ENCODE results near the gene GGTLC2. TPM values are rescaled to one million over a fixed set of nuclear protein-coding genes. Genes with fewer than 3 reads are reported as not detected.
A peak's percentile ranks its signal among the peaks of the same experiment; 100 is the strongest.

Gene GGTLC2
- total RNA-seq, 1 experiment from 2014 or later, result not detected

DNA sequence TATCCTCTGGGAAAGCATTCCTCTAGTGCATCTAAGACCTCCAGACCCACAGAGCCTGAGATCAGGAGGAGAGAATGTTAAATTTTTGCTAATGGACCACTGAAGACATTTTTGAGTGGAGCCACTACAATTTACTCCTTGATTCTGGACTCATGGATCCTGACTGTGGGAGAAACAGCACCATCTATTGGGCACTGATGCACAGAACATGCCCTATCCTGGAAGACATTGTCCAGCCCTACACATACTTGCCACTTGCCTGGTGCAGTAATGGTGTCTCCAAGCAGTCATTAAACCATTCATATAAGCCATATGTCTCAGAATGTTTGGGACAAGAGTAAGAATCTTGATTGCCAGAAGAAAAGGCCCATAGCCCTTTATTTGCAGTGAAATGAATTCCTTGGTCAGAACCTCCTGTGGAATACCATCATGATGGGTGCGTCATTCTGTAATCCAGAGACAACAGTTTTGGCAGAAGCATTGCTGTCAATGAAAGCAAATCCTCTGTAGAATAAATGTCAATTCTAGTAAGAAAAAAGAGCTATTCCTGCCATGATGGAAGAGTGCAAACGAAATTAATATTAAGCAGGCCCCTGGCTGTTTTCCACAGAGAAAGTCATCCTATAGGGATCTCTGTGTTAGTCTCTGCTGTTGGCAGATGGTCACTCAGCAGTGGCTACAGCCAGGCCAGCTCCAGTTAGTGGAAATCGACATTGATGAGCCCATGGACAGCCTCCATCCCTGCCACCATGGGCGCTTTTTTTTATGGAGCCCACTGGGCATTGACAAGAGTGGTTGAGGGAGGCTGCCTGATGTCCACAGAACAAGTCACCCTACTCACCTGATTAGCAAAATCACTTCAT is 43.5 kb downstream of the GGTLC2 start:
- intact Hi-C loops (cut with micrococcal nuclease; ENCODE audit: unreplicated experiment), result no loop called here
- Mint-ChIP-seq H3K27ac (ENCODE audit: unreplicated experiment) (no peak overlapping the region), H3K36me3 (ENCODE audit: insufficient read depth, unreplicated experiment) (no peaks in the 10 kb centered on the region), H3K4me1 (ENCODE audit: low read depth, unreplicated experiment) (peaks cover 20% of the 10 kb centered on the region), H3K4me3 (ENCODE audit: low read depth, unreplicated experiment) (no peak overlapping the region), H3K9me3 (ENCODE audit: low read depth, unreplicated experiment) (no peaks in the 10 kb centered on the region), H3K27me3 (ENCODE audit: unreplicated experiment) (peaks cover 1% of the 10 kb centered on the region)
- BruUV-seq (replicated peaks), result no TSS peak
- TF ChIP-seq, protein P1, sequence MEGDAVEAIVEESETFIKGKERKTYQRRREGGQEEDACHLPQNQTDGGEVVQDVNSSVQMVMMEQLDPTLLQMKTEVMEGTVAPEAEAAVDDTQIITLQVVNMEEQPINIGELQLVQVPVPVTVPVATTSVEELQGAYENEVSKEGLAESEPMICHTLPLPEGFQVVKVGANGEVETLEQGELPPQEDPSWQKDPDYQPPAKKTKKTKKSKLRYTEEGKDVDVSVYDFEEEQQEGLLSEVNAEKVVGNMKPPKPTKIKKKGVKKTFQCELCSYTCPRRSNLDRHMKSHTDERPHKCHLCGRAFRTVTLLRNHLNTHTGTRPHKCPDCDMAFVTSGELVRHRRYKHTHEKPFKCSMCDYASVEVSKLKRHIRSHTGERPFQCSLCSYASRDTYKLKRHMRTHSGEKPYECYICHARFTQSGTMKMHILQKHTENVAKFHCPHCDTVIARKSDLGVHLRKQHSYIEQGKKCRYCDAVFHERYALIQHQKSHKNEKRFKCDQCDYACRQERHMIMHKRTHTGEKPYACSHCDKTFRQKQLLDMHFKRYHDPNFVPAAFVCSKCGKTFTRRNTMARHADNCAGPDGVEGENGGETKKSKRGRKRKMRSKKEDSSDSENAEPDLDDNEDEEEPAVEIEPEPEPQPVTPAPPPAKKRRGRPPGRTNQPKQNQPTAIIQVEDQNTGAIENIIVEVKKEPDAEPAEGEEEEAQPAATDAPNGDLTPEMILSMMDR (IDR thresholded peaks at IDR 0.05; ENCODE audit: unreplicated experiment), result peak; percentile 45
- peak; percentile 47 for DNase-seq
- CTCF ChIA-PET, result interaction anchor here (1.4 kb wide), 1 partner anchor 22 kb away, joined by 5 read pairs; no protein-coding TSS in a partner anchor

DNA sequence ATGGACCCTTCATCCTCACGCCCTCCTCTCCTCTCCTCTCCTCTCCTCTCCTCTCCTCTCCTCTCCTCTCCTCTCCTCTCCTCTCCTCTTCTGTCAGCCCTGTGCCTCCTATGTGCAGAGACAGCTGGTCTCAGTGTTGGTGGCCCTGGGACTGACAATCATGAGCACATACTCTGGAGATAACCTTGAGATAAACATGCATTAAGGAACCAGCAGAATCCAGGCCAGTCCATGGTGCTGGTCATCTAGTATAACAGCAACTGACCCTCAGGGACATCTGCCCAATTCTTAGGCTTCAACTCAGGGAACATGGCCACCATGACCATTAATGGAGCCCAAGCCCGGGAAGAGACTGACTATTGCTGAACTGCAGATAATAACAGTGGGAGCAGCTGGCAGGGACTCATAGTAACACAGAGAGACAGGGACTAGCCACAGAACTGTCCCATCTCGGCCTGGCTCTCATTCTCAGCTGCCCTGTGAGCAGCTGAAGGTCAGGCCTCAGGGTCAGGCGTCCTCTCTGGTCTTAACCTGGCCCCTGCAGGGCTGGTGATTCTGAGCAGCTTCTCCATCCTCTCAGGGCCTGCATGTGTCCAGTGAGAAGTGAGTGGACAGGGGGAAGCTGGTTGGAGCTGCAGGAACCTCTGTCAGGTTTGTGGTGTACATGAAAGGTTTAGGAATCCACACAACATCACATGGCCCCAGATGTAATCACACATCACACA is 45.4 kb downstream of the GGTLC2 start:
- Mint-ChIP-seq H3K4me3 (ENCODE audit: low read depth, unreplicated experiment) (no peak overlapping the region), H3K4me1 (ENCODE audit: low read depth, unreplicated experiment) (peaks cover 39% of the 10 kb centered on the region), H3K36me3 (ENCODE audit: insufficient read depth, unreplicated experiment) (peaks cover 11% of the 10 kb centered on the region), H3K9me3 (ENCODE audit: low read depth, unreplicated experiment) (no peaks in the 10 kb centered on the region), H3K27me3 (ENCODE audit: unreplicated experiment) (no peaks in the 10 kb centered on the region), H3K27ac (ENCODE audit: unreplicated experiment) (no peak overlapping the region)
- DNase-seq, result no peak
- no TSS peak for BruUV-seq (replicated peaks)
- intact Hi-C loops (cut with micrococcal nuclease; ENCODE audit: unreplicated experiment), result no loop called here
- TF ChIP-seq, protein P1 (IDR thresholded peaks at IDR 0.05; ENCODE audit: unreplicated experiment), result no peak
- CTCF ChIA-PET, result interaction anchor here (0.8 to 1.4 kb wide), 4 partner anchors 13 to 80 kb away, joined by 3 to 5 read pairs (median 3); no protein-coding TSS in a partner anchor

DNA sequence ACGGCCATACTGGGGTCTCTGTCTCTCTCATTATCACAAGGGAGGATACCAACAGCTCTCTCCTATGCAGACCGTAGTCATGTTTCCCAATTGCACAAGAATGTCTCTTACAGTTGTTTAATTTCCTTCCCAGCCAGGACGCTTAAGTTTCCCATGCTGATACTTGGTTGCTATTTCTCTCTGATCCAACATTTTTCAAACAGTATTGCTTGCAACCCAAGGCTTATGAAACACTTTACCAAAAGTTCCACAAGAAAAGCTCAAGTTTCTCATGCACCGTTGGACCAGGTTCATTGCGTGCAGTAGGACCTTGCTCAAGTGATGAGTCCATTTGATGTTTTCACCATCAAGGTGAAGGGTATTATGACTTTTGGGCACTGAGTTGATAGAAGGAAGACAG is 46.6 kb downstream of the GGTLC2 start:
- intact Hi-C loops (cut with micrococcal nuclease; ENCODE audit: unreplicated experiment), result no loop called here
- Mint-ChIP-seq H3K27me3 (ENCODE audit: unreplicated experiment) (no peaks in the 10 kb centered on the region), H3K27ac (ENCODE audit: unreplicated experiment) (peak overlapping the region; percentile 85), H3K4me1 (ENCODE audit: low read depth, unreplicated experiment) (peaks cover 47% of the 10 kb centered on the region), H3K9me3 (ENCODE audit: low read depth, unreplicated experiment) (no peaks in the 10 kb centered on the region), H3K36me3 (ENCODE audit: insufficient read depth, unreplicated experiment) (peaks cover 11% of the 10 kb centered on the region), H3K4me3 (ENCODE audit: low read depth, unreplicated experiment) (no peak overlapping the region)
- CTCF ChIA-PET, result interaction anchor here (0.7 to 3.7 kb wide), 3 partner anchors 12 to 35 kb away, joined by 3 to 30 read pairs (median 3); no protein-coding TSS in a partner anchor
- TF ChIP-seq, protein P1 (IDR thresholded peaks at IDR 0.05; ENCODE audit: unreplicated experiment), result no peak
- BruUV-seq (replicated peaks), result no TSS peak
- DNase-seq, result no peak
